Measurements from ENCODE around the gene PROX2. TPM values are rescaled to one million over a fixed set of nuclear protein-coding genes. Genes with fewer than 3 reads are reported as not detected.

Gene PROX2
- total RNA-seq, 2 experiments from 2014 or later, result 0.35 to 0.74 TPM

GRCh38 chr14:74911704-74912103 is 35.8 kb upstream of the PROX2 start:
- Histone ChIP-seq H3K4me3 (ENCODE audit: low read depth, low read length, poor library complexity, severe bottlenecking) (no peak overlapping the region), H3K36me3 (ENCODE audit: insufficient read depth, low read length) (peaks cover 5% of the 10 kb centered on the region), H3K79me2 (ENCODE audit: insufficient read depth, low read depth, low read length) (no peaks in the 10 kb centered on the region), H3K27ac (ENCODE audit: low read depth, low read length, poor library complexity, severe bottlenecking) (no peak overlapping the region), H3K4me1 (ENCODE audit: insufficient read depth, low read length, poor library complexity, severe bottlenecking) (no peaks in the 10 kb centered on the region), H3K9me2 (ENCODE audit: insufficient read depth, low read length) (no peaks in the 10 kb centered on the region), H4K20me1 (ENCODE audit: insufficient read depth, low read length) (no peaks in the 10 kb centered on the region), H2AFZ (ENCODE audit: low read length) (no peak overlapping the region), H3K9me3 (ENCODE audit: low read length) (no peaks in the 10 kb centered on the region), H3K4me2 (ENCODE audit: low read length) (no peak overlapping the region)
- no peak for DNase-seq (ENCODE audit: low spot score)
- ChIA-PET POLR2A (no interaction called here), CTCF (ENCODE audit: unreplicated experiment) (no interaction called here)
- intact Hi-C loops (cut with micrococcal nuclease; ENCODE audit: unreplicated experiment), result no loop called here
- BruUV-seq (replicated peaks), result no TSS peak
- TF ChIP-seq CTCF (conservative IDR thresholded peaks at IDR 0.05; ENCODE audit: low read length), result no peak
- TF ChIP-seq EZH2phosphoT487 (IDR thresholded peaks at IDR 0.05; ENCODE audit: borderline replicate concordance, low read depth, low read length), result no peak

- POLR2A ChIA-PET, result no interaction called here
- H3K4me1 ChIP-seq (ENCODE audit: insufficient read depth, low read length, poor library complexity, severe bottlenecking), result no peaks in the 10 kb centered on the region
Observed at GRCh38 chr14:74911221-74911620, 35.3 kb upstream of the PROX2 start.

More at GRCh38 chr14:74911221-74911620, 35.3 kb upstream of the PROX2 start:
- no peak overlapping the region for H3K4me2 ChIP-seq (ENCODE audit: low read length)
- H3K79me2 ChIP-seq (ENCODE audit: insufficient read depth, low read depth, low read length), result no peaks in the 10 kb centered on the region
- H4K20me1 ChIP-seq (ENCODE audit: insufficient read depth, low read length), result no peaks in the 10 kb centered on the region
- H3K27ac ChIP-seq (ENCODE audit: low read depth, low read length, poor library complexity, severe bottlenecking), result no peak overlapping the region
- H3K9me2 ChIP-seq (ENCODE audit: insufficient read depth, low read length), result no peaks in the 10 kb centered on the region
- H3K9me3 ChIP-seq (ENCODE audit: low read length), result no peaks in the 10 kb centered on the region
- H3K4me3 ChIP-seq (ENCODE audit: low read depth, low read length, poor library complexity, severe bottlenecking), result no peak overlapping the region
- intact Hi-C loops (cut with micrococcal nuclease; ENCODE audit: unreplicated experiment), result no loop called here
- no peak for TF ChIP-seq EZH2phosphoT487 (IDR thresholded peaks at IDR 0.05; ENCODE audit: borderline replicate concordance, low read depth, low read length)
- no peak for TF ChIP-seq CTCF (conservative IDR thresholded peaks at IDR 0.05; ENCODE audit: low read length)
- BruUV-seq (replicated peaks), result no TSS peak
- H2AFZ ChIP-seq (ENCODE audit: low read length), result no peak overlapping the region
- peaks cover 9% of the 10 kb centered on the region for H3K36me3 ChIP-seq (ENCODE audit: insufficient read depth, low read length)
- no peak for DNase-seq (ENCODE audit: low spot score)
- CTCF ChIA-PET (ENCODE audit: unreplicated experiment), result no interaction called here

Measured in OCI-LY7 (cell line).